SK-N-SH (cell line): ENCODE measurements around the gene TIAL1. TPM values are rescaled to one million over a fixed set of nuclear protein-coding genes. Genes with fewer than 3 reads are reported as not detected.

Experiments used
- CTCF ChIA-PET: fragments of 300-600, 350-600 bp; formaldehyde crosslinking; extraction: SDS; loops from one replicate; lab custom pipeline; 2021; lab: Yijun Ruan, JAX
- POLR2A ChIA-PET: fragments of 350-600 bp; sonication (Branson Sonifier 250); formaldehyde crosslinking; extraction: SDS; loops from one replicate; lab custom pipeline; 2020; ENCODE audit warnings: antibody characterized with exemption, inconsistent platforms; lab: Yijun Ruan, JAX
- DNase-seq: peaks from one replicate; pipeline ENCODE4 v3.0.0; 2012
- H2AFZ ChIP-seq: fragments of 200-600 bp; sonication (generic); 2 replicates; pipeline ENCODE4 v1.8.1; 2016; ENCODE audit warnings: antibody characterized with exemption, mild to moderate bottlenecking, low read depth
- H3F3A ChIP-seq: fragments of 200-600 bp; sonication (generic); replicated peaks from 2 replicates; pipeline ENCODE3; 2016; ENCODE audit warnings: antibody characterized with exemption, mild to moderate bottlenecking; ENCODE audit not compliant: insufficient read depth
- H3K27ac ChIP-seq, 2 experiments: fragments of 200-500 bp in 1 of 2; fragments of 200-600 bp in 1 of 2; sonication (Bioruptor generic) in 1 of 2; sonication (generic), shearing (Covaris generic) in 1 of 2; 2 replicates each; pipeline versions ENCODE4 v1.5.1 to v1.6.1; 2014 to 2016; ENCODE audit warnings: low read depth in 2 of 2, inconsistent platforms in 1 of 2, low read length in 1 of 2, mild to moderate bottlenecking in 1 of 2, mixed read lengths in 1 of 2
- H3K27me3 ChIP-seq: fragments of 200-600 bp; sonication (generic), shearing (Covaris generic); 2 replicates; pipeline ENCODE4 v1.6.1; 2016; ENCODE audit warnings: mixed run types; ENCODE audit not compliant: insufficient read depth
- H3K36me3 ChIP-seq, 2 experiments: fragments of 200-500 bp in 1 of 2; fragments of 200-600 bp in 1 of 2; sonication (Bioruptor generic) in 1 of 2; sonication (generic) in 1 of 2; replicated peaks in 1 of 2; 2 replicates each; pipeline versions ENCODE3 to v1.5.1; 2014 to 2016; ENCODE audit warnings: low read length in 1 of 2, mild to moderate bottlenecking in 1 of 2; ENCODE audit not compliant: insufficient read depth in 2 of 2, control insufficient read depth in 1 of 2
- H3K4me1 ChIP-seq, 2 experiments: fragments of 200-500 bp in 1 of 2; fragments of 200-600 bp in 1 of 2; sonication (Bioruptor generic) in 1 of 2; sonication (generic), shearing (Covaris generic) in 1 of 2; 2 replicates each; pipeline versions ENCODE4 v1.5.1 to v1.6.1; 2014 to 2016; ENCODE audit warnings: low read depth in 1 of 2, low read length in 1 of 2, mixed run types in 1 of 2; ENCODE audit not compliant: insufficient read depth in 2 of 2, control insufficient read depth in 1 of 2
- H3K4me2 ChIP-seq: fragments of 200-600 bp; sonication (generic), shearing (Covaris generic); 2 replicates; pipeline ENCODE4 v1.6.1; 2017; ENCODE audit warnings: mixed run types
- H3K4me3 ChIP-seq, 2 experiments: fragments of 200-500 bp in 1 of 2; fragments of 200-600 bp in 1 of 2; sonication (Bioruptor generic) in 1 of 2; sonication (generic), shearing (Covaris generic) in 1 of 2; 2 replicates each; pipeline versions ENCODE4 v1.5.1 to v1.8.1; 2014 to 2016; ENCODE audit warnings: low read depth in 2 of 2, inconsistent platforms in 1 of 2, low read length in 1 of 2, mild to moderate bottlenecking in 1 of 2, mixed read lengths in 1 of 2, moderate library complexity in 1 of 2
- H3K79me2 ChIP-seq: fragments of 200-600 bp; sonication (generic); 2 replicates; pipeline ENCODE4 v1.8.1; 2017; ENCODE audit warnings: mild to moderate bottlenecking; ENCODE audit not compliant: insufficient read depth
- H3K9ac ChIP-seq: fragments of 200-600 bp; sonication (generic); 2 replicates; pipeline ENCODE4 v1.6.1; 2017; ENCODE audit warnings: mixed run types
- H3K9me2 ChIP-seq: fragments of 200-600 bp; sonication (generic); 2 replicates; pipeline ENCODE4 v1.6.1; 2017; ENCODE audit warnings: mixed run types
- H3K9me3 ChIP-seq: fragments of 200-600 bp; sonication (generic); 2 replicates; pipeline ENCODE4 v1.6.1; 2017; ENCODE audit warnings: mixed run types, mild to moderate bottlenecking, moderate library complexity
- H4K20me1 ChIP-seq: fragments of 200-600 bp; sonication (generic); 2 replicates; pipeline ENCODE4 v1.6.1; 2017; ENCODE audit warnings: mild to moderate bottlenecking, mixed run types; ENCODE audit not compliant: insufficient read depth
- CHD2 ChIP-seq: fragments of 150-350 bp; IDR thresholded peaks from 2 replicates; pipeline ENCODE4 v1.6.1; 2018; ENCODE audit warnings: low read length; ENCODE audit not compliant: partially characterized antibody
- EP300 ChIP-seq, 2 experiments: IDR thresholded peaks; 2 replicates each; pipeline versions ENCODE4 v1.4.0 to v1.6.1; 2012; ENCODE audit warnings: borderline replicate concordance in 1 of 2, low read depth in 1 of 2, low read length in 1 of 2
- EZH2phosphoT487 ChIP-seq: fragments of 200-600 bp; sonication (generic); IDR thresholded peaks from 2 replicates; pipeline ENCODE4 v1.6.1; 2017; ENCODE audit warnings: low read depth, mixed run types, mild to moderate bottlenecking, antibody characterized with exemption, moderate library complexity, borderline replicate concordance
- FOSL2 ChIP-seq: IDR thresholded peaks from 2 replicates; pipeline ENCODE4 v1.4.0; 2012; ENCODE audit warnings: low read depth, mild to moderate bottlenecking, moderate library complexity, borderline replicate concordance
- FOXJ3 ChIP-seq: sonication (generic); formaldehyde crosslinking; IDR thresholded peaks from 2 replicates; pipeline ENCODE4 v1.5.1; 2020; ENCODE audit warnings: mild to moderate bottlenecking, missing genetic modification reagents
- FOXM1 ChIP-seq: IDR thresholded peaks from 2 replicates; pipeline ENCODE4 v1.4.0; 2012; ENCODE audit warnings: low read depth, mild to moderate bottlenecking
- GABPA ChIP-seq: IDR thresholded peaks from 2 replicates; pipeline ENCODE4 v1.4.0; 2012; ENCODE audit warnings: low read depth, mild to moderate bottlenecking
- GATA2 ChIP-seq: sonication (generic); formaldehyde crosslinking; IDR thresholded peaks from 2 replicates; pipeline ENCODE4 v1.5.0; 2020; ENCODE audit warnings: mild to moderate bottlenecking, missing genetic modification reagents
- MEF2A ChIP-seq: IDR thresholded peaks from 2 replicates; pipeline ENCODE4 v1.4.0; 2012; ENCODE audit warnings: low read depth, borderline replicate concordance
- MXI1 ChIP-seq: IDR thresholded peaks from 2 replicates; pipeline ENCODE4 v1.6.1; 2012; ENCODE audit warnings: mild to moderate bottlenecking, low read depth, low read length, improper control_type of control experiment
- PBX3 ChIP-seq: IDR thresholded peaks from 2 replicates; pipeline ENCODE4; 2012
- REST ChIP-seq: IDR thresholded peaks from 2 replicates; pipeline ENCODE4 v1.6.1; 2012; ENCODE audit warnings: mild to moderate bottlenecking, low read depth, low read length, moderate library complexity
- RXRA ChIP-seq: IDR thresholded peaks from 2 replicates; pipeline ENCODE4 v1.4.0; 2012; ENCODE audit warnings: low read depth, mild to moderate bottlenecking, borderline replicate concordance
- SIN3A ChIP-seq: IDR thresholded peaks from 2 replicates; pipeline ENCODE4 v1.6.1; 2012; ENCODE audit warnings: low read depth, mild to moderate bottlenecking, low read length, moderate library complexity, borderline replicate concordance
- TAF1 ChIP-seq: IDR thresholded peaks from 2 replicates; pipeline ENCODE4 v1.6.1; 2012; ENCODE audit warnings: low read depth, mild to moderate bottlenecking, low read length, moderate library complexity, borderline replicate concordance
- TEAD4 ChIP-seq: IDR thresholded peaks from 2 replicates; pipeline ENCODE4 v1.4.0; 2012; ENCODE audit warnings: mild to moderate bottlenecking, borderline replicate concordance; ENCODE audit not compliant: insufficient read depth
- USF1 ChIP-seq: IDR thresholded peaks from 2 replicates; pipeline ENCODE4 v1.4.0; 2012; ENCODE audit warnings: low read depth, borderline replicate concordance
- USF2 ChIP-seq: fragments of 150-350 bp; IDR thresholded peaks from 2 replicates; pipeline ENCODE4 v1.6.1; 2017; ENCODE audit warnings: antibody characterized with exemption, low read length, low read depth, borderline replicate concordance
- ZBTB33 ChIP-seq: IDR thresholded peaks from 2 replicates; pipeline ENCODE4 v1.4.0; 2012; ENCODE audit warnings: low read depth, borderline replicate concordance
- WGBS: methylation state at CpG from one replicate; pipeline ENCODE4 v1.1.6; 2017; ENCODE audit warnings: low lambda C conversion rate; 5-methylcytosine and 5-hydroxymethylcytosine counted together
- polyA plus RNA-seq, 3 experiments: library from polyadenylated mRNA; depleted of rRNA; stranded (reverse); fragments of >200 nt; gene quantifications; 2 replicates each; pipeline ENCODE4 v1.2.3, GENCODE V29; 2012

Gene TIAL1
- polyA plus RNA-seq, 1 of the 3 experiments (the other 2 are of a cell fraction): 58.0 TPM

- no peak overlapping the region for H3K4me3 ChIP-seq
- H3K4me2 ChIP-seq: no peak overlapping the region
- WGBS: 92% methylated on average over 4 of the region's 4 CpGs
- TF ChIP-seq FOXJ3 (CRISPR knock-in tag) (no peak), USF1 (no peak), CHD2 (no peak), TEAD4 (no peak), FOXM1 (no peak), RXRA (no peak), SIN3A (no peak), FOSL2 (no peak), REST (no peak), USF2 (no peak), TAF1 (no peak), ZBTB33 (no peak), EZH2phosphoT487 (no peak), EP300 (IDR thresholded peaks at IDR 0.05; ENCODE audit: borderline replicate concordance in 1 of 2, low read depth in 1 of 2, low read length in 1 of 2) (no peak), MXI1 (no peak), MEF2A (no peak), GATA2 (CRISPR knock-in tag) (no peak), PBX3 (no peak), GABPA (no peak)
- POLR2A ChIA-PET: no interaction called here
- no peaks in the 10 kb centered on the region for H3K9me2 ChIP-seq
- no peaks in the 10 kb centered on the region for H3K9me3 ChIP-seq
- H3F3A ChIP-seq: no peaks in the 10 kb centered on the region
- H4K20me1 ChIP-seq: no peaks in the 10 kb centered on the region
- no peak for DNase-seq
- no peak overlapping the region for H3K27ac ChIP-seq
- H3K4me1 ChIP-seq: peaks cover 0 to 4% of the 10 kb centered on the region in 2 experiments; a peak in 1 of 4 replicates
- CTCF ChIA-PET: interaction anchor here (0.7 to 3.3 kb wide), 8 partner anchors 8 to 250 kb away, joined by 3 to 27 read pairs (median 5); partner anchors contain the start of gene INPP5F
- no peaks in the 10 kb centered on the region for H3K27me3 ChIP-seq
- no peaks in the 10 kb centered on the region for H3K79me2 ChIP-seq
- no peak overlapping the region for H2AFZ ChIP-seq
- no peaks in the 10 kb centered on the region for H3K36me3 ChIP-seq
- H3K9ac ChIP-seq: no peak overlapping the region
Observed at GRCh38 chr10:119609516-119609915, 12.8 kb upstream of the TIAL1 start.
